HG02763 (cell line): ENCODE measurements around the gene SLC5A1.
"Not testable (repeated sequence)": the region's sequence is repeated elsewhere in the genome, so short reads cannot be mapped to it uniquely, and the experiment has no call there.

Source experiments
- ATAC-seq: cut with Tn5 transposase; IDR thresholded peaks from one replicate; pipeline ENCODE4 v1.9.1; 2021; ENCODE audit warnings: mild to moderate bottlenecking, moderate library complexity; ENCODE audit not compliant: unreplicated experiment

Gene SLC5A1

GRCh38 chr22:32083814-32084213, 40.8 kb downstream of the SLC5A1 start:
- ATAC-seq, result no peak

- no peak for ATAC-seq
Observed at GRCh38 chr22:32088084-32088483, 45.0 kb downstream of the SLC5A1 start.

GRCh38 chr22:32097018-32097417, 54.0 kb downstream of the SLC5A1 start:
- ATAC-seq, result no peak

GRCh38 chr22:32097881-32098499, 54.9 kb downstream of the SLC5A1 start:
- no peak for ATAC-seq

GRCh38 chr22:32100711-32101110, 57.6 kb downstream of the SLC5A1 start:
- no peak for ATAC-seq

- ATAC-seq, result no peak
Observed at GRCh38 chr22:32103658-32104315, 60.7 kb downstream of the SLC5A1 start.

GRCh38 chr22:32106930-32107329, 63.9 kb downstream of the SLC5A1 start:
- no peak for ATAC-seq

- no peak for ATAC-seq
Observed at GRCh38 chr22:32112380-32112779, 69.3 kb downstream of the SLC5A1 start.

GRCh38 chr22:32119568-32120235, 76.6 kb downstream of the SLC5A1 start:
- no peak for ATAC-seq

- ATAC-seq, result no peak
Observed at GRCh38 chr22:32120603-32121002, 77.5 kb downstream of the SLC5A1 start.

- ATAC-seq, result no peak
Observed at GRCh38 chr22:32122899-32123298, 79.8 kb downstream of the SLC5A1 start.

GRCh38 chr22:32123657-32124056, 80.6 kb downstream of the SLC5A1 start:
- no peak for ATAC-seq

- no peak for ATAC-seq
Observed at GRCh38 chr22:32127904-32128303, 84.8 kb downstream of the SLC5A1 start.

- no peak for ATAC-seq
Observed at GRCh38 chr22:32130464-32130863, 87.4 kb downstream of the SLC5A1 start.

GRCh38 chr22:32132126-32132525, 89.1 kb downstream of the SLC5A1 start:
- ATAC-seq, result no peak

GRCh38 chr22:32132783-32133182, 89.7 kb downstream of the SLC5A1 start:
- no peak for ATAC-seq

GRCh38 chr22:32134796-32135195, 91.7 kb downstream of the SLC5A1 start:
- not testable (repeated sequence) for ATAC-seq

- ATAC-seq, result not testable (repeated sequence)
Observed at GRCh38 chr22:32135958-32136357, 92.9 kb downstream of the SLC5A1 start.

GRCh38 chr22:32136881-32137280, 93.8 kb downstream of the SLC5A1 start:
- not testable (repeated sequence) for ATAC-seq

- ATAC-seq, result not testable (repeated sequence)
Observed at GRCh38 chr22:32137731-32138324, 94.8 kb downstream of the SLC5A1 start.

GRCh38 chr22:32138576-32138975, 95.5 kb downstream of the SLC5A1 start:
- ATAC-seq, result not testable (repeated sequence)

GRCh38 chr22:32140688-32141087, 97.6 kb downstream of the SLC5A1 start:
- ATAC-seq, result not testable (repeated sequence)
